Nephron progenitor cell (in vitro differentiated cells): ENCODE results near the gene KRTAP10-10.
"Not testable (repeated sequence)": the region's sequence is repeated elsewhere in the genome, so short reads cannot be mapped to it uniquely, and the experiment has no call there.

Experiments used
- DNase-seq: peaks from one replicate; pipeline ENCODE4 v3.0.0; 2021
- H3K27ac Mint-ChIP-seq: 2 replicates; pipeline ENCODE4 v1.8.0; 2021; ENCODE audit warnings: mild to moderate bottlenecking, moderate library complexity, mixed read lengths
- H3K27me3 Mint-ChIP-seq: 2 replicates; pipeline ENCODE4 v1.8.0; 2021; ENCODE audit warnings: mild to moderate bottlenecking, low read depth, mixed read lengths; ENCODE audit not compliant: poor library complexity
- H3K36me3 Mint-ChIP-seq: 2 replicates; pipeline ENCODE4 v1.8.0; 2021; ENCODE audit warnings: low read depth, mixed read lengths
- H3K4me1 Mint-ChIP-seq: 2 replicates; pipeline ENCODE4 v1.8.0; 2021; ENCODE audit warnings: mixed read lengths
- H3K4me3 Mint-ChIP-seq: 2 replicates; pipeline ENCODE4 v1.8.0; 2021; ENCODE audit warnings: mild to moderate bottlenecking, moderate library complexity, mixed read lengths
- H3K9me3 Mint-ChIP-seq: 2 replicates; pipeline ENCODE4 v1.8.0; 2021; ENCODE audit warnings: mild to moderate bottlenecking, moderate library complexity, mixed read lengths
- CTCF ChIP-seq: fragments of 200-600 bp; sonication (generic); IDR thresholded peaks from 2 replicates; pipeline ENCODE4 v1.5.0; 2021; ENCODE audit warnings: antibody characterized with exemption

The KRTAP10-10 gene

DNA sequence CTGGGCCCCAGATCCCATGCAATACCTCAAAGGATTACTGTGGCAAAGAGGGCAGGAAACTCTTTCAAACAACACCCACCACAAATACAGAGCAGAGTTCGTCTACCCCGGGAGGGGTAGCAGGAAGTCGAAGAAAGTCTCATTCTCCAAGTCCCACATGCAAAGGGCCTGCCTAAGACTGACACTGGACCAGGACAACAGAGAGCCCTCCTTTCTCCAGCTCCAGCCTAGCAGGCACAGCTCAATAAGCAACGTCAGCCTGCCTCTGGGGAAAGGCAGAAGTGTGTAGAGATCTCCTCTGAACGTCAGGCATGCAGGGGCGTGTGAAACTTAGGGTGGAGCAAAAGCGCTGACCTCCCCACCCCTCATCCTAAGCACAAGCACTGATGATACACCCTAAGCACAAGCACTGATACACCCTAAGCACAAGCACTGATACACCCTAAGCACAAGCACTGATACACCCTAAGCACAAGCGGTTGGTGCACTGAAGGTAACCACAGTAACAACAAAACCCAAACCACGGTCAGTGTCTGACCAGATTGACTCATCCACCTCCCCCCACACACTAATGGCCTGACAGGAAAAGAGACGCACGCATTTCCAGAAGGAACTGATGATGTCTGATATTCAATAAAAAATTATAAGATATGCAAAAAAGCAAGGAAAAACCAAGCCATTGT lies 21.9 kb downstream of the KRTAP10-10 start:
- no peak for TF ChIP-seq CTCF
- no peak for DNase-seq
- Mint-ChIP-seq H3K36me3 (peaks cover 7% of the 10 kb centered on the region), H3K9me3 (peaks cover 58% of the 10 kb centered on the region), H3K4me1 (peaks cover 25% of the 10 kb centered on the region), H3K27me3 (peaks cover 13% of the 10 kb centered on the region), H3K4me3 (no peak overlapping the region), H3K27ac (no peak overlapping the region)

DNA sequence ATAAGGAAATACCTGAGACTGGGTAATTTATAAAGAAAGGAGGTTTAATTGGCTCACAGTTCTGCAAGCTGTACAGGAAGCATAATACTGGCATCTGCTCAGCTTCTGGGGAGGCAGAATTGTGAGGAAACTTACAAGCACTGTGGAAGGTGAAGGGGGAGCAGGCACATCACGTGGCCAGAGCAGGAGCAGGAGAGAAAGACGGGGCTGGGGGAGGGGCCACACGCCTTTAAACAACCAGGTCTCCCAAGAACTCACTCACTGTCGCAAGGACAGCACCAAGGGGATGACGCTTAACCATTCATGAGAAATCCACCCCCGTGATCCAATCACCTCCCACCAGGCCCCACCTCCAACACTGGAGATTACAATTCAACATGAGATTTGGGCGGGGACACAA lies 24.4 kb downstream of the KRTAP10-10 start:
- Mint-ChIP-seq H3K27me3 (peaks cover 16% of the 10 kb centered on the region), H3K9me3 (peaks cover 47% of the 10 kb centered on the region), H3K4me1 (peaks cover 25% of the 10 kb centered on the region)
- H3K27ac Mint-ChIP-seq, H3K4me3 Mint-ChIP-seq, H3K36me3 Mint-ChIP-seq, DNase-seq: not testable (repeated sequence)

DNA sequence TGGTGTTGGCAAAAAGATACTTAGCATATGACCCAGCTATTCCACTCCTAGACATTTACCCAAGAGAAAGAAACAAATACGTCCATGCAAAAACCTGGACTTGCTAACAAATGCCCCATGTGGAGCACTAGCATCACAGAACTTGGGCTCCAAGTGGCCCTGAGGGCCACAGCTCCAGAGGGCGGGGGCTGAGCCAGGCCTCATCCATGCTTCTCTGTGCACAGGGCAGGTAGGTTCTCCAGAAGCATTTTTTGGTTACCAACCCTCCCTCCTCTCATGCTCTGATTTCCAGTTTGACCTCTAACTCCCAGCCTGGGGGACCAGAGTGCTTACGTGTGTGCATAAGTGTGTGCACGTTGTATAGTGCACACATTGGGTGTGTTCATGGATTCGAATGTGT lies 27.5 kb downstream of the KRTAP10-10 start:
- Mint-ChIP-seq H3K27ac (no peak overlapping the region), H3K27me3 (peaks cover 13% of the 10 kb centered on the region), H3K4me1 (peaks cover 10% of the 10 kb centered on the region), H3K36me3 (peaks cover 2% of the 10 kb centered on the region), H3K9me3 (peaks cover 47% of the 10 kb centered on the region), H3K4me3 (no peak overlapping the region)
- TF ChIP-seq CTCF, result no peak
- no peak for DNase-seq

GRCh38 chr21:44666401-44667320 lies 29.5 kb downstream of the KRTAP10-10 start, which contains the start of gene KRTAP12-2:
Gene KRTAP12-2, minus strand, starts transcription at chr21:44666927. Its CDS starts 41 bp downstream, at chr21:44666886.
- no peak for DNase-seq
- Mint-ChIP-seq H3K36me3 (peaks cover 8% of the 10 kb centered on the region), H3K4me1 (peaks cover 2% of the 10 kb centered on the region), H3K27me3 (peaks cover 14% of the 10 kb centered on the region), H3K27ac (no peak within 1 kb of the TSS), H3K9me3 (peaks cover 51% of the 10 kb centered on the region), H3K4me3 (no peak within 1 kb of the TSS)
- no peak for TF ChIP-seq CTCF

DNA sequence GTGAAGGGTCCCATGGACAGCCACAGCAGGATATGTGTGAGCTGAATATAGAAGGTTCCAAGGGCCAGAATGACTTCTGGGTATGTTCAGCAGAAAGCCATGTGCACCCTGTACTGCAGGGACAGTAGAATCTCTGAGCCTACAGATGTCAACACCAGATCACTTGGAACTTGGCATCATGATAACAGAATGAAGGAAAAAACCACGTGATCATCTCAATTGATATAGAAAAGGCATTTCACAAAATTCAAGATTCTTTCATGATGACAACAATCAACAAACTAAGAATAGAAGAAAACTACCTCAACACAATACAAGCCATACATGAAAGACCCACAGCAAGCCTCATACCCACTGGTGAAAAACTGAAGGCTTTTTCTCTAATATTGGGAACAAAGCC lies 30.5 kb downstream of the KRTAP10-10 start:
- DNase-seq, result no peak
- no peak for TF ChIP-seq CTCF
- Mint-ChIP-seq H3K27me3 (peaks cover 11% of the 10 kb centered on the region), H3K36me3 (peaks cover 8% of the 10 kb centered on the region), H3K27ac (no peak overlapping the region), H3K4me1 (no peaks in the 10 kb centered on the region), H3K9me3 (peaks cover 54% of the 10 kb centered on the region), H3K4me3 (no peak overlapping the region)

DNA sequence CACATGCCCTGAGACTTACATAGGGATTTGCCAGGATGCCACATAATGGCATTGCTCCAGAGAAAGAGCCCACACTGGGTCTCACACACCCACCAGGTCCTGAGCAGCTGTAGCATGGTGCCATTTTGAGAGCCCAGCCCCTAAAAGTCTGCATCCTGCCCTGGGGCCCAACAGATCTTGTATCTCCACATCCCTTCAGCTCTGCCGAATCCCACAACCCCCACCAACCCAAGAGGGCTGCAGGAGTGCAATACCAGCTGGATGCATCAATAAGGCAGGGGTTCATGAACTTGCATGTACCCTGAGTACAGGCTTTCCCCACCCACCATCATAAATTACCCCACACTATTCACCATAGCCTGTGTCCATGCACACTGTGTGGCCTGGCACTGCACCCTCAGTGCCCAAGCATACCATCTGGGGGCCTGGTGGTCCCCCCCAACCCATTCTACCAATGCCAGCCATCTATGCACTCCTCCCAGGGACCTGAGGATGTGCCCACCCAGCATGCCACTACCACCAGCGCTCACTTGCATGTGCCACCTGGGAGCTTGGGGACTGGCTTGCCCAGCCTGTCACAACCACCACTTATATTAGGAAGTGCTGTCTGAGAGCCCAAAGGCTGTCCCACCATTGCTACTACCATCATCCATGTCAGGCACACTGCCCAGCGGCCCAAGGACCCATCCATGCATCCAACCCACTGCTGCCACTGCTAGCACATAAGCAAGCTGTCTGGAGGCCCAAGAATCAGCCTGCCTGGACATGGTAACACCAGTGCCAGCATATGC lies 33.7 kb downstream of the KRTAP10-10 start:
- Mint-ChIP-seq H3K4me1 (no peaks in the 10 kb centered on the region), H3K4me3 (no peak overlapping the region), H3K27me3 (peaks cover 15% of the 10 kb centered on the region), H3K27ac (no peak overlapping the region), H3K36me3 (peaks cover 13% of the 10 kb centered on the region), H3K9me3 (peaks cover 72% of the 10 kb centered on the region)
- no peak for TF ChIP-seq CTCF
- DNase-seq, result no peak
